Activated naive CD4-positive, alpha-beta T cell (primary cell): ENCODE measurements around the gene NID2.

Experiments
- DNase-seq, 4 experiments: peaks; one replicate each; lab custom pipeline; 2025; lab: John Stamatoyannopoulos, UW

Gene NID2

DNA sequence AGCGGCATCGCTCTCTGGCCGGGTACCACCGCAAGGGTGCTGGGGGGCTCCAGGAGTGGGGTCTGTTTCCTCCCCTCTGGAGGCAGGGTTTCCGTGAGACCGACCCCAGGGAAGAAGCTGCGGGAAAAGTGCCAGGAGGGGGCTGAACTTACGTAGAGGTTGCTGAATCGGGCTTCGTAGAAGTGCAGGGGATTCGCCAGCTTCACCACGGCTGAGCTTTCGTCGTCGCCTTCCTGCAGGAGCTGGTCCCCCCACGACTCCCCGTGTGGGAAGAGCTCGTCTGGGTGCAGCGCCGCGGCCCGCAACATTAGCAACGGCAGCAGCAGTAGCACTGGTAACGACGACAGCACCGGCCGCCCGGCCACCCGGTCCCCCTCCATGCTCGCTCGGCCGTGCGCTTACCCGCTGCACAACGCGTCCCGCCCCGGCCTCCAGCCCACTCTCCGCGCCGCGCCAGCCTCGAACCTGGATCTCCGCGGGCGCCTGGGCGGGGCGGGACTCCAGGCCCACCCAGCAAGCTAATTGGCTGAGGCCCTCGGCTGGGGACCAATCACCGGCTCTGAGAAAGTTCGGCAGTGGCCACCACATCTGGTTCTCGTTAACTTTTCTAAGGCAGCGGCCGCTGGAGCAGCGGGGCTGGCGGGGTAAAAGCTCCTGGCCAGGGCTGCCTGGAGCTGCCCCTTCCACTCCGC, at the start of gene NID2:
Gene NID2, minus strand, starts transcription at position 445 of the 692 bp plus-strand sequence. Its CDS starts 65 bp downstream, at position 380.
- no peak for DNase-seq

DNA sequence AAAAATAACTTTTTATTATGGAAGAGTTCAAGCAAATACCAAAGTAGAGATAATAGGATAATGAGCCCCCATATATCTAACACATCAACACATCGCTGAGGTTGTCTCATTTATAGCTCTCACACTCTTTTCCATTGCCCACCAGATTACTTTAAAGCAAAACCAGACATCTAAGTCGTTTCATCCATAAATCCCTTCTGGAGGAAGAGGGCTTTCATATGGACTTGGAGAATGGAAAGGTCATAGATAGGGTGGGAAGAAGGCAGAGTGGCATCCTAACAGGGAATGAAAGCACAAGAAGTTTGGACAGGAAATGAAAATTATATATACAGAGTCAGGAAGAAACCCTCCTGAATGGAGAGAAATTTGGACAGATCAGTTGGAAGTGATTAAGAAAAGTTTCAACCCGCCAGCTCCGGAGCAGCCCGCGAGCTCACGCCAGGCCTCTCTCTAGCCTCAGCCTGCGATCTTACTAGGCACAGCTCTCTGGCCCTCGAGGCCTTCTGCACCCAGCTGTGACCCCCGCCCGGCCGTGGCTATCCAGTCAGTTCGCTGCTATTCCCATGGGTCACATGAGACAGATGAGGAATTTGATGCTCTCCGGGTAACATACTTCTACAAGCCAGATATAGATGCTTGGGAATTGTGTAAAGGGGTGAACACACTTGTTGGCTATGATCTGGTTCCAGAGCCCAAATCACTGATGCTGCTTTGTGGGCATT, 48.4 kb upstream of the NID2 start:
- no peak for DNase-seq

GRCh38 chr14:52115286-52115685, 46.4 kb upstream of the NID2 start:
- no peak for DNase-seq

- no peak for DNase-seq
These were observed 43.6 kb upstream of the NID2 start for GRCh38 chr14:52112336-52113018.

DNA sequence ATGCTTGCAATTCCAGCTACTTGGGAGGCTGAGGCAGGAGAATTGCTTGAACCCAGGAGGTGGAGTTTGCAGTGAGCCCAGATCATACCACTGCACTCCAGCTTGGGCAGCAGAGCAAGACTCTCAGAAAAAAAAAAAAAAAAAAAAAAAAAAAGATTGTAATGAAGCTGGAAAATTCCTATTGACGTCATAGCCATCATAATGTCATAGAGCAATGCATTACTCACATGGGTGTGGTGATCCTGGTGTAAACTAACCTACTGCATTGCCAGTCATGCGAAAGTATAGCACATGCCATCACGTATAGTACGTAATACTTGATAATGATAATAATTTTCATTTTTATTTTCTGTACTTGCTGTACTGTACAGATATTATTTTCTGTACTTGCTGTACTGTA, 42.7 kb upstream of the NID2 start:
- no peak for DNase-seq

DNA sequence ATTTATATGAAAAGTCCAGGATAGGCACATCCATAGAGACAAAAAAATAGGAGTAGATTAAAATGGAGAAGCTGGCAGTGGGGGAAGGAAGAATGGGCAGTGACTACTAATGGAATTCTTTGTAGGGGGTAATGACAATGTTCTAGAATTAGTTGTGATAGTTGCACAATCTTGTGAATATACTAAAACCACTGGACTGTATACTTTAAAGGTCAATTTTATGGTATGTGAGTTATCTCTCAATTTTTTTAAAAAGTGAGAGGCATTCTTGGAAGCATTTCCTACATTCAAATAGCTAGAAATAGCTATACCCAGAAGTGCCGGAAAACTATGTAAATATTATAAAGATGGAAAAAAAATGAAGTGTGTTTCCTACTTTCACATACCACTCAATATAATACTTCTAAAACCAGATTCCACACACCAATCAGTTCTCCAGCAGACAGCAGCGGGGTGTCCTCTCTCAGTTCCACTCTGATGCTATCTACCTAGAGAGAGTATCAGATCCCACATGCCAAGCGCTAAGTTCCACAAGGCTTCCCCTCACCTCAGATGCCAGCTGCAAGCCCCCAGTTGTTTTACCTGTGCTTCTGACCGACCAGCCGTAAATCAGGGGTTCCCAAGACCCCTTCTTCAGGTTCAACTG, 41.7 kb upstream of the NID2 start:
- DNase-seq = no peak

DNA sequence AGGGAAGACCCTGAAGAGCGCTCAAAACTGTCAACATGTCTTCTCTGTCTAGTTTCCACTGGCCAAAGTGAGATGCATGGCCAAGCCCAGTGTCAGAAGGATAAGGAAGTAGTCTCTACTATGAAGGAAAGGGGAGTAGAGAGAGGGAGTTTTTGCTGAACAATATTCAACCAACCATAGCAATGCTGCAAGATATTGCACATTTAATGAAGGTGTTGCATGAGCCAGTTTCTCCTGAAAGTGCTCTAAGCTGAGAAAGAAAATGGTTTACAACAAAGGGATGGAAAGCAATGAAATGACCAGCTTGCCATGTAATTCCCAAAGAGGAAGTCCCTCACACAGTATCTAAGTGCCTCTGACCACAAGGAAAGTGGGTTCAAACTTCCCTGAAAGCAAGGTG, 40.0 kb upstream of the NID2 start:
- DNase-seq = no peak

- no peak for DNase-seq
These were observed 38.0 kb upstream of the NID2 start for GRCh38 chr14:52106840-52107239.

- DNase-seq = no peak
These were observed 34.6 kb upstream of the NID2 start for GRCh38 chr14:52103416-52103815.

- no peak for DNase-seq
These were observed 26.9 kb upstream of the NID2 start for GRCh38 chr14:52095794-52096193.

DNA sequence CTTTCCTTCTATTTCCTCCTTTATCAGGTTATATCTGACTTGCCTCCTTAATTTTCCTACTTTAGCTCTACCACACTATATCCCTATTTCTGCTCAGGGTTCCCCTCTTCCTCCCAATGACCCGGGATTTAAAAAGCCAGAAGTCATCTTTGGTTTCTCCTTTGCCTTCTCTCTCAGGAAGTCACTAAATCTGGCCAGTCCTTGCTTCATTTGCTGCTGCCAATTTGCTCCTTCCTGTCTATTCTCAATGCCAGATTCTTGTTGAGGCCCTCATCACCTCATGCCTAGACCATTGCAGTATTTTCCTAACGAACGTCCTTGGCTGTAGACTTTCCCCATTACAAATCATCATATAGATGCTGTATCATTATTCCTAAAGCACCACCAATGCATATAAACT, 26.5 kb upstream of the NID2 start:
- no peak for DNase-seq

- no peak for DNase-seq
These were observed 25.9 kb upstream of the NID2 start for GRCh38 chr14:52094546-52095271.

DNA sequence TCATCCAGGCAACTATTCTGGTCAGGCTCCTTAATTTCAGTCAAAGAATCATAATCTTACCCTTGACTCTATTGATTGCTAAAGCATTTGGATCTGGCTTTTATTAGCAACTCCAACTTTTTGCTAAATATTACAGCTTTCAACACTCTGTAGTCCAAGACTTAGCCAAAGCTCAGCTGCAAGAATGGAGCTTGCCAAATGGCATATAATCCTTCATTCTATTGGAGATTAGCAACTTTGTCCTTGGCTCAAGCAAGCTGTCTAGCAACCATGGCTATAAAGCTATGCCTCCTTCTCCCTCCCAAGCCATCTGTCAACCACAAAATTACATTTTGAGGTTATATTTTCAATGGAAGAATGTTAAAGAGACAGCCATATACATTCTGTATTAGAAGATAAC, 23.1 kb upstream of the NID2 start:
- no peak for DNase-seq

GRCh38 chr14:52090936-52091335, 22.1 kb upstream of the NID2 start:
- no peak for DNase-seq

- no peak for DNase-seq
These were observed 20.4 kb upstream of the NID2 start for GRCh38 chr14:52089218-52089617.

GRCh38 chr14:52086711-52087110, 17.9 kb upstream of the NID2 start:
- no peak for DNase-seq

DNA sequence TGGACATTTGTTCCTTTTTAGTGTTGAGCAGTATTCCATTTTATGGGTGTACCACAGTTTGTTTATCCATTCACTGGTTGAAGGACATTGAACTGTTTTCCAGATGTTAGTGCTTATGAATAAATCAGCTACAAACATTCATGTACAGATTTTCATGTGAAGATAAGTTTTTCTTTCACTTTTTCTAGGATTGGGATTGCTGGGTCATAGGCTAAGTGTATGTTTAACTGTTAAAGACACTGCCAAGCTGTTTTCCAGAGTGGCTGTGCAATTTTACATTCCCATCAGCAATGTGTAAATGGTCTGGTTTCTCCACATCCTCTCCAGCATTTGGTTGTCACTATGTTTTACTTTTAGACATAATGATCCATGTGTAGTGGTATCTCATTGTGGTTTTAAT, 14.0 kb upstream of the NID2 start:
- no peak for DNase-seq

DNA sequence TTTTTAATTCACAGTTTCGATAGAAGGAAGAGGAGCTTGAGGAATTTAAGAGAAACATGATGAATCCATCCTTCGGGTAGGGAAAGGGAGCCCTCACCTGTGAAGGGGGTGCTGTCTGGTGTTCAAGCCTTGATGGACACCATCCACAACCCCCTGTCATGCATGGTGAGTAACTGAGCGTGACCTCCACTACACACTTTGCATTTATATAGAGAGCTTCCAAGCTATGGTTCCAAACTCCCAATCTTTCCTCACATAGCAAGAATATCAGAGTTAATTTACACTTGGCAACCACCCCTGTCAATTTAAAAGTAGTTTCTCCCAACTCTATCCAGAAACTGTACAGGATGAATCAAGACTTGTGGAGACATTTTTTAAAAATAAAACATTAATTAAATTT, 13.1 kb upstream of the NID2 start:
- no peak for DNase-seq

DNA sequence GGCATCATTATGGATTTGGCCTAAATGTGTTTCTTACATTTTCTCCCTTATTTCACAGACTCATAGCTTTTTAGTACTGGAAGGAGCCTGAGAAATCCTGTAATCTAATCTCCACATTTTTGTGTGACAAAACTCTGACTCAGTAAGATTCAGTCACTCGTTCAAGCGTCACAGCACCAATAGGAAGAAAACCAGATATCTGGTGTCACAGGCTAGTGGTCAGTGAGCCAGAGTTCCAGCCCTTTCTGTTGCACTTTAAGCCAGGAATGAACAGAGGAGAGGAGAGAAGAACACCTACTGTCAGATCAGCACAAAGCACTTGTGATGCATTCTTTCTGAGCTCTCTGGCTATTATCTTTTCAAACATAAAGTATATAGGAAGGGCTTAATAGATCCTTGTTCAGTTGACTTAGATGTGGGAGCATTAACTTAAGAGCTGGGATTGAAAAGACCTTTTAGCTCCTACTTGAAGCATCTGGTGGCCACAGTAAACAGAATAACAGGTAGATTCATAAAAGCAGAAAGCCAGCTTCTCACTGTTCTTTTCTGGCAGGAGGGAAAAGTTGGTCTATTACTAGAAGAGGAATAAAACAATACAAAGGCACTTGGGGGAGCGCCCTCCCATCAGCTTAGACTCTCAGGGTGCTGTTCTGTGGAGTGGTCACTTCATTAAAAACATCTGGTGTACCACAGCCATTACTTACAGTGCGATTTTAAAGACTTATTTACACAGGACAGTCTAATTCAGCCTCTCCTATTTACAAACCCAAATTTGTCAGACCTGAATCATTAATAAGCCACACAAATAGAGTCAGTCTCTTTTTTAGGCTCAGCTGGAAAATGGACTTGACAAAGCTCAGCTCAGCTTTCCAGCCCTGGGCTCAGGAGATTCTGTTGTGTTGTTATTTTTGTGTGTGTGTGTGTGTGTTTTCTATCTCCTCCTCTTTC, 12.2 kb upstream of the NID2 start:
- DNase-seq = no peak

GRCh38 chr14:52080158-52080800, 11.4 kb upstream of the NID2 start:
- DNase-seq = no peak
